ENCODE measurements around the gene AAGAB. TPM values are rescaled to one million over a fixed set of nuclear protein-coding genes. Genes with fewer than 3 reads are reported as not detected.

Gene AAGAB
- total RNA-seq, 4 donors from 2014 or later: 23.6 to 34.4 (median 25.4) TPM

- DNase-seq (ENCODE audit: low spot score) (no peak), ATAC-seq (ENCODE audit: low FRiP score) (no peak)
- no peak for TF ChIP-seq CTCF (IDR thresholded peaks at IDR 0.05)
Observed at GRCh38 chr15:67152429-67152828, 102.0 kb downstream of the AAGAB start.

Other genes with a start within 250 kb of the AAGAB start
- gene SMAD3, start 189.1 kb downstream of the AAGAB start, total RNA-seq: 10 to 100 TPM; 30.9 to 58.1 (median 49.9) TPM
- 1 to 10 TPM in 3 of 4 donors, not detected in 1; 1.1 to 1.6 (median 1.3) TPM for gene IQCH, start 125 bp upstream of the AAGAB start, total RNA-seq

Data from omental fat pad (tissue), 4 donors.